ENCODE data around the gene TMEM80. TPM values are rescaled to one million over a fixed set of nuclear protein-coding genes. Genes with fewer than 3 reads are reported as not detected.
"Not testable (repeated sequence)": the region's sequence is repeated elsewhere in the genome, so short reads cannot be mapped to it uniquely, and the experiment has no call there.

TMEM80 gene
- total RNA-seq, 1 donor from 2014 or later: 5.7 TPM

DNA sequence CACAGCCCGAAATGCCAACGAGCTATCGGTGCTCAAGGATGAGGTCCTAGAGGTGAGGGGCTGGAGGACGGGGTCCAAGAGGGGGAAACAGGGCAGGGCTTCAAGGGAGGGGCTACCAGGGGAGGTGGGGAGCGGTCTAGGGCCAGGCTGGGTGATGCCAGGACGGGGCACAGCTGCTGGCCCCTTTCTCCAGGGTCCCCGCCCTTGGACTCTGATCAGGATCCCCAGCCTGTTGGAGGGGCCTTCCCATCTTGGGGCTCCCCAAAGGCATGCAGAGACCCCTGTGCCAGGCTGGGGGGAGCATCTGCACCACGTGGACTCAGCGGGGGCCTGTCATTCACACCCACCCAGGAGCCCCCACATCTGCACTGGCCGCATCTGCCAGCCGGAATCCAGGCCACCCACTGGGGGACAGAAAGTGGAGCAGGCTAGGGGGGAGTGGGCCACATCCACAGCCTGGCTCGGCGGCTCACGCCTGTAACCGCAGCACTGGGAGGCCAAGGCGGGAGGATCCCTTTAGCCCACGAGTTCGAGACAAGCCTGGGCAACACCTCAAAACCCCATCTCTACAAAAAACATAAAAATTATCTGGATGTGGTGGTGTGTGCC lies 29.3 kb downstream of the TMEM80 start:
- Histone ChIP-seq H3K27me3 (ENCODE audit: control insufficient read depth in 3 of 3, insufficient read depth in 3 of 3, low read length in 3 of 3) (peaks cover 29 to 69% (median 44%) of the 10 kb centered on the region in 3 donors), H3K4me3 (ENCODE audit: low read length in 3 of 3) (no peak overlapping the region), H3K4me1 (ENCODE audit: control insufficient read depth in 3 of 3, insufficient read depth in 3 of 3, low read length in 3 of 3) (peaks cover 4 to 26% (median 18%) of the 10 kb centered on the region in 3 donors), H3K9me3 (ENCODE audit: control insufficient read depth in 3 of 3, low read length in 3 of 3) (no peaks in the 10 kb centered on the region), H3K36me3 (ENCODE audit: control insufficient read depth in 3 of 3, insufficient read depth in 3 of 3, low read length in 3 of 3) (no peaks in the 10 kb centered on the region), H3K27ac (ENCODE audit: low read depth, low read length) (no peak overlapping the region), H3K9ac (ENCODE audit: low read depth in 1 of 3, low read length in 3 of 3) (no peak overlapping the region)

- Histone ChIP-seq H3K27me3 (ENCODE audit: control insufficient read depth in 3 of 3, insufficient read depth in 3 of 3, low read length in 3 of 3) (peaks cover 23 to 61% (median 37%) of the 10 kb centered on the region in 3 donors), H3K4me3 (ENCODE audit: low read length in 3 of 3) (no peak overlapping the region), H3K36me3 (ENCODE audit: control insufficient read depth in 3 of 3, insufficient read depth in 3 of 3, low read length in 3 of 3) (no peaks in the 10 kb centered on the region), H3K9me3 (ENCODE audit: control insufficient read depth in 3 of 3, low read length in 3 of 3) (no peaks in the 10 kb centered on the region), H3K4me1 (ENCODE audit: control insufficient read depth in 3 of 3, insufficient read depth in 3 of 3, low read length in 3 of 3) (peaks cover 4 to 26% (median 16%) of the 10 kb centered on the region in 3 donors), H3K9ac (ENCODE audit: low read depth in 1 of 3, low read length in 3 of 3) (no peak overlapping the region), H3K27ac (ENCODE audit: low read depth, low read length) (no peak overlapping the region)
These were observed 30.1 kb downstream of the TMEM80 start for GRCh38 chr11:725624-726202.

DNA sequence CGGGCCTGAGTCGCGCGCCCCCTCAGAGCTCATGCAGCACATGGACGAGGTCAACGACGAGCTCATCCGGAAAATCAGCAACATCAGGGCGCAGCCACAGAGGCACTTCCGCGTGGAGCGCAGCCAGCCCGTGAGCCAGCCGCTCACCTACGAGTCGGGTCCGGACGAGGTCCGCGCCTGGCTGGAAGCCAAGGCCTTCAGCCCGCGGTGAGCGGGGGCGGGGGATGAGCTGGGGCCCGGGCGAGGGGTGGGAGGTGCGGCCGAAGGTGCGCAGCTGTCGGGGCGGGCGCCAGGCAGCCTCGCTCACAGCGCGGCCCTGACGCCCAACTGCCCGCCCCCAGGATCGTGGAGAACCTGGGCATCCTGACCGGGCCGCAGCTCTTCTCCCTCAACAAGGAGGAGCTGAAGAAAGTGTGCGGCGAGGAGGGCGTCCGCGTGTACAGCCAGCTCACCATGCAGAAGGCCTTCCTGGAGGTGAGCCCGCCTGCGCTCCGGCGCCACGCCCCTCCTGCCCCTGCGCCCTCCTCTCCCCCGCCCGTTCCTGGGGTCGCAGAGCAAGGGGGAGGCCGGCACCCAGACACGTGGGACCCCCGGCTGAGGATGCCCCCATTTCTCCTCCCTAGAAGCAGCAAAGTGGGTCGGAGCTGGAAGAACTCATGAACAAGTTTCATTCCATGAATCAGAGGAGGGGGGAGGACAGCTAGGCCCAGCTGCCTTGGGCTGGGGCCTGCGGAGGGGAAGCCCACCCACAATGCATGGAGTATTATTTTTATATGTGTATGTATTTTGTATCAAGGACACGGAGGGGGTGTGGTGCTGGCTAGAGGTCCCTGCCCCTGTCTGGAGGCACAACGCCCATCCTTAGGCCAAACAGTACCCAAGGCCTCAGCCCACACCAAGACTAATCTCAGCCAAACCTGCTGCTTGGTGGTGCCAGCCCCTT lies 30.9 kb downstream of the TMEM80 start:
- H3K9ac ChIP-seq (ENCODE audit: low read depth in 1 of 3, low read length in 3 of 3): peak overlapping the region in 1 of 3 donors; percentile 16
- no peaks in the 10 kb centered on the region for H3K9me3 ChIP-seq (ENCODE audit: control insufficient read depth in 3 of 3, low read length in 3 of 3)
- no peak overlapping the region for H3K27ac ChIP-seq (ENCODE audit: low read depth, low read length)
- peaks cover 4 to 24% (median 15%) of the 10 kb centered on the region in 3 donors for H3K4me1 ChIP-seq (ENCODE audit: control insufficient read depth in 3 of 3, insufficient read depth in 3 of 3, low read length in 3 of 3)
- no peaks in the 10 kb centered on the region for H3K36me3 ChIP-seq (ENCODE audit: control insufficient read depth in 3 of 3, insufficient read depth in 3 of 3, low read length in 3 of 3)
- H3K27me3 ChIP-seq (ENCODE audit: control insufficient read depth in 3 of 3, insufficient read depth in 3 of 3, low read length in 3 of 3): peaks cover 16 to 52% (median 32%) of the 10 kb centered on the region in 3 donors
- H3K4me3 ChIP-seq (ENCODE audit: low read length in 3 of 3): no peak overlapping the region

- H3K27me3 ChIP-seq (ENCODE audit: control insufficient read depth in 3 of 3, insufficient read depth in 3 of 3, low read length in 3 of 3): peaks cover 9 to 45% (median 26%) of the 10 kb centered on the region in 3 donors
- H3K9ac ChIP-seq (ENCODE audit: low read depth in 1 of 3, low read length in 3 of 3): peak overlapping the region in 2 of 3 donors; percentile 34 to 45
- no peaks in the 10 kb centered on the region for H3K9me3 ChIP-seq (ENCODE audit: control insufficient read depth in 3 of 3, low read length in 3 of 3)
- no peaks in the 10 kb centered on the region for H3K36me3 ChIP-seq (ENCODE audit: control insufficient read depth in 3 of 3, insufficient read depth in 3 of 3, low read length in 3 of 3)
- H3K4me1 ChIP-seq (ENCODE audit: control insufficient read depth in 3 of 3, insufficient read depth in 3 of 3, low read length in 3 of 3): peaks cover 4 to 19% (median 12%) of the 10 kb centered on the region in 3 donors
- no peak overlapping the region for H3K4me3 ChIP-seq (ENCODE audit: low read length in 3 of 3)
- H3K27ac ChIP-seq (ENCODE audit: low read depth, low read length): peak overlapping the region; percentile 58
These were observed 31.7 kb downstream of the TMEM80 start for GRCh38 chr11:727281-727701.

GRCh38 chr11:727859-728748 lies 32.5 kb downstream of the TMEM80 start:
- Histone ChIP-seq H3K4me1 (ENCODE audit: control insufficient read depth in 3 of 3, insufficient read depth in 3 of 3, low read length in 3 of 3) (peaks cover 4 to 16% (median 12%) of the 10 kb centered on the region in 3 donors), H3K27ac (ENCODE audit: low read depth, low read length) (peak overlapping the region; percentile 58), H3K9me3 (ENCODE audit: control insufficient read depth in 3 of 3, low read length in 3 of 3) (no peaks in the 10 kb centered on the region), H3K9ac (ENCODE audit: low read depth in 1 of 3, low read length in 3 of 3) (peak overlapping the region in 2 of 3 donors; percentile 34 to 45), H3K27me3 (ENCODE audit: control insufficient read depth in 3 of 3, insufficient read depth in 3 of 3, low read length in 3 of 3) (peaks cover 5 to 41% (median 23%) of the 10 kb centered on the region in 3 donors), H3K4me3 (ENCODE audit: low read length in 3 of 3) (no peak overlapping the region), H3K36me3 (ENCODE audit: control insufficient read depth in 3 of 3, insufficient read depth in 3 of 3, low read length in 3 of 3) (no peaks in the 10 kb centered on the region)

GRCh38 chr11:728901-729491 lies 33.4 kb downstream of the TMEM80 start:
- peaks cover 9 to 43% (median 23%) of the 10 kb centered on the region in 3 donors for H3K27me3 ChIP-seq (ENCODE audit: control insufficient read depth in 3 of 3, insufficient read depth in 3 of 3, low read length in 3 of 3)
- no peaks in the 10 kb centered on the region for H3K36me3 ChIP-seq (ENCODE audit: control insufficient read depth in 3 of 3, insufficient read depth in 3 of 3, low read length in 3 of 3)
- no peaks in the 10 kb centered on the region for H3K9me3 ChIP-seq (ENCODE audit: control insufficient read depth in 3 of 3, low read length in 3 of 3)
- H3K9ac ChIP-seq (ENCODE audit: low read depth in 1 of 3, low read length in 3 of 3): no peak overlapping the region
- no peak overlapping the region for H3K27ac ChIP-seq (ENCODE audit: low read depth, low read length)
- no peak overlapping the region for H3K4me3 ChIP-seq (ENCODE audit: low read length in 3 of 3)
- peaks cover 4 to 16% (median 12%) of the 10 kb centered on the region in 3 donors for H3K4me1 ChIP-seq (ENCODE audit: control insufficient read depth in 3 of 3, insufficient read depth in 3 of 3, low read length in 3 of 3)

DNA sequence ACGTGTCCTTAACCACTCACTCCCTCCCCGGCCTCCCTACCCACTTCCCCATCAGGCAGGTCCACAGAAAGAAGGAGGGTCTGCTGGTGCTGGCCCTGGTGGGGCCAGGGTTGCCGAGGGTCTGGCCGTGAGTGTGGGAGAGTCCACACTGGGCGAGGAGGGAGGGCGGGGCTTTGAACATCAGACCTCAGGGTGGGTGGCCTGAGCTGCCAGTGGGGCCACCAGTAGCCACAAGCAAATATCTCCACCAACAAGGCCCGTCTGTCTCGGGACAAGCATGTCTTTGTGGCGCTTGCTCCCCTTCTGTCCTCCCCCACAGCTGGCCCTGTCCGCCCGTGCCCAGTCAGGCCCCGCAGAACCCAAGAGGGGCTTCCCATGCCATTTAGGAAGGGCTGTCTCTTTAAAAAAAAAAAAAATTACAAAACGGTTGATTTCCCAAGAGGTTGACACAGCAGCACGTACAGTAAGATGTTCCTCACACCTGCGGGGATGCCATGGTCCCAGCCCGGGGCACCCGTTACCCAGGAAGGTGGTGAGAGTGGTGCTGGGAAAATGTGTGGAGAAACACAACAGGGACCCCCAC lies 34.0 kb downstream of the TMEM80 start:
- H3K27ac ChIP-seq (ENCODE audit: low read depth, low read length): no peak overlapping the region

DNA sequence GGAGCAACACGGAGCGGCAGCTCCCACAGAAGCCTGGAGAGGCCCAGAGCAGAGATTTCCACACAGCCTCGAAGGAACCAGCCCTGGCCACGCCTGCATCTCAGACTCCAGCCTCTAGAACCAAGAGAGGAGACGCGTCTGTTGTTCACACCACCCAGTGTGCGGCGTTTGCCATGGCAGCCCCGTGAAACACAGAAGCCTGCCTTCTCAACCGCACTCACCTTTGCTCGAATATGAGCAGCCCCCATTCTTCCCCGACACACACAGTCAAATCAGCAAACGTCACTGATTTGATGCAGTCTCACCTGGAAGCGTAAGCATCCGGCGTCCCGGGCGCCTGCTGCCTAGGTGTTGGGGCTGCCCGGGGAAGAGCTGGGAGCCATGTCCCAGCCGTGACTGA lies 37.5 kb downstream of the TMEM80 start:
- Histone ChIP-seq H3K27ac (ENCODE audit: low read depth, low read length) (no peak overlapping the region), H3K9ac (ENCODE audit: low read depth in 1 of 3, low read length in 3 of 3) (no peak overlapping the region), H3K4me1 (ENCODE audit: control insufficient read depth in 3 of 3, insufficient read depth in 3 of 3, low read length in 3 of 3) (peaks cover 0 to 7% (median 6%) of the 10 kb centered on the region in 3 donors), H3K27me3 (ENCODE audit: control insufficient read depth in 3 of 3, insufficient read depth in 3 of 3, low read length in 3 of 3) (peaks cover 0 to 10% (median 9%) of the 10 kb centered on the region in 3 donors), H3K4me3 (ENCODE audit: low read length in 3 of 3) (no peak overlapping the region), H3K9me3 (ENCODE audit: control insufficient read depth in 3 of 3, low read length in 3 of 3) (no peaks in the 10 kb centered on the region), H3K36me3 (ENCODE audit: control insufficient read depth in 3 of 3, insufficient read depth in 3 of 3, low read length in 3 of 3) (no peaks in the 10 kb centered on the region)

More for the DNA sequence above, 34.0 kb downstream of the TMEM80 start:
- H3K4me3 ChIP-seq (ENCODE audit: low read length in 3 of 3): no peak overlapping the region
- H3K36me3 ChIP-seq (ENCODE audit: control insufficient read depth in 3 of 3, insufficient read depth in 3 of 3, low read length in 3 of 3): no peaks in the 10 kb centered on the region
- H3K9ac ChIP-seq (ENCODE audit: low read depth in 1 of 3, low read length in 3 of 3): no peak overlapping the region
- no peaks in the 10 kb centered on the region for H3K9me3 ChIP-seq (ENCODE audit: control insufficient read depth in 3 of 3, low read length in 3 of 3)
- H3K4me1 ChIP-seq (ENCODE audit: control insufficient read depth in 3 of 3, insufficient read depth in 3 of 3, low read length in 3 of 3): peaks cover 4 to 16% (median 12%) of the 10 kb centered on the region in 3 donors
- peaks cover 4 to 37% (median 20%) of the 10 kb centered on the region in 3 donors for H3K27me3 ChIP-seq (ENCODE audit: control insufficient read depth in 3 of 3, insufficient read depth in 3 of 3, low read length in 3 of 3)

DNA sequence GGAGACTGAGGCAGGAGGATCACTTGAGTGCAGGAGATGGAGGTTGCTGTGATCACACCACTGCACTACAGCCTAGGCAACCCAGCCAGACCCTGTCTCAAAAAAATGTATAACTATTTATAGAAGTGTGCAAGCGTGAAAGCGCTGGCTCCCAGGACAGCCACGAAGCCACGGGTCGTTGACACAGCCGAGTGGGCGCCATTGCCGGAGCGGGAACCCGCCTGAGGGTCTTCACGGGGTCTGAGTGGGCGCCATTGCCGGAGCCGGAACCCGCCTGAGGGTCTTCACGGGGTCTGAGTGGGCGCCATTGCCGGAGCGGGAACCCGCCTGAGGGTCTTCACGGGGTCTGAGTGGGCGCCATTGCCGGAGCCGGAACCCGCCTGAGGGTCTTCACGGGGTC lies 38.9 kb downstream of the TMEM80 start:
- not testable (repeated sequence) for H3K4me1 ChIP-seq (ENCODE audit: control insufficient read depth in 3 of 3, insufficient read depth in 3 of 3, low read length in 3 of 3); H3K4me3 ChIP-seq (ENCODE audit: low read length in 3 of 3); H3K9ac ChIP-seq (ENCODE audit: low read depth in 1 of 3, low read length in 3 of 3); H3K27me3 ChIP-seq (ENCODE audit: control insufficient read depth in 3 of 3, insufficient read depth in 3 of 3, low read length in 3 of 3); H3K27ac ChIP-seq (ENCODE audit: low read depth, low read length); H3K36me3 ChIP-seq (ENCODE audit: control insufficient read depth in 3 of 3, insufficient read depth in 3 of 3, low read length in 3 of 3); H3K9me3 ChIP-seq (ENCODE audit: control insufficient read depth in 3 of 3, low read length in 3 of 3)
